CD4-positive, alpha-beta T cell treated with Interleukin-21 for 1 hour (primary cell): Measurements from ENCODE around the gene ATAD1.
"Not testable (repeated sequence)": the region's sequence is repeated elsewhere in the genome, so short reads cannot be mapped to it uniquely, and the experiment has no call there.

Source experiments
- DNase-seq: peaks from one replicate; pipeline ENCODE4 v3.0.0-alpha.2; 2020

The ATAD1 gene

DNA sequence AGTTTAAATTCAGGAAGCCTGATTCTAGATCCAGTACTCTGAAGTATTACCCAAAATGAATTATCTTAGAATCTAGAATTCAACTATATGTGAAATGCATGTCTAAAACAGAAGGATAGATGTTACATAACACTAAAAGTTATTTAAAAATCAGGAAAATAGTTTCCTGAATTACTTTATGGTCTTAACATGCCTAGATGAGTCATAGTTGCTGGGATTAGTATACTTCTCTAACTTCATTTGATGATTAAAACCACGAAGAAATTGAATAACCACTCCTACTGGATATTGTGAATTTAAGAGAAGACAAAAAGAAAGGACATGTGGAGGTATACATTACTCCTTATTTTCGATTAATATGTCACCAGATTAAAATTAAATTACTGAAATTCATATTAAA, 65.5 kb downstream of the ATAD1 start:
- no peak for DNase-seq

- no peak for DNase-seq
These were observed 66.8 kb downstream of the ATAD1 start for GRCh38 chr10:87751274-87751673.

DNA sequence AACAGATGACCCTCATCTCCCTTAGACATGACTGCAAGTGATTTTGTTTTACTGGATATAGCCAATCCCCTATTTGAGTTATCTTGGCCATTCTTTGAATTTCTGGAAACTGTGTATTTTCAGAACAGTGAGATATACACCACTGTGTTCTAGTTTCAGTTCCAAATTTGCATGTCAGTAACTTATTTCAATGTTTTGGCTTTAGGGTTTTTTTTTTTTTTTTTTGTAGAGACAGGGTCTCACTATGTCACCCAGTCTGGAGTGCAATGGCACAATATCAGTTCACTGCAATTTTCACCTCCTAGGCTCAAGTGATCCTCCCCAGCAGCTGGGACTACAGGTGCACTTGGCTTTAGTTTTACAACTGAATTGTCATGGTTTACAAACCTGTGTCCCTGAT, 67.2 kb downstream of the ATAD1 start:
- DNase-seq = no peak

DNA sequence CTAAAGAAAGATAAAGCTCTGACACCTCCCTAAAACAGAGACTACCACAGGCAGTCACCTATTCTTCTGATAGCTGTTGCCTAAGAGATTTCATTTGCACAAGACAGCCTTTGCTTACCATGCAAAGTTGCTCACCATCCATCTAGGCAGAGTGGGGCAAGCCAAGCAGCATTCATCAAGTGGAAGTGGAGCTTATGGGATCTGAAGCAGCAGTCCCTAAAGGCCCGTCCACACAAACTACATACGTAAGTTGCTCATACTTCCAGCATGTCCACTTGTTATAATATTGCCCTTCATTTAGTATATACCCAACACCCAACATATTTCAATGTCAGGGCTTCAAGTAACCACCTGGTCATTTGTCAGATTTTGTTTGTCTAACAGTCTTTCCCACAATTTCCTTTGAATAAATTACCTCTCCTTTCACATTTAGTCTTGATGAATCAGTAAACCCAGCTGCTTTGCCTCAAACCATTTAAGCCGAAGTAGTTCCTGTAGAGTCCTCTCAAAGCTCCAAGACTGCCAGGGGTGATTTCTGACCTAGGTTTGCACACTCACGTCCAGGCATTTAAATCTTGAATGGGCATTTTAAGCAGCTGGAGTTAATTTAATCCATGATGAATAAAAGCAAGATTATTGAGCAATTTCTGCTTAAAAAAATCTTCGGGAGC, 67.9 kb downstream of the ATAD1 start:
- no peak for DNase-seq

DNA sequence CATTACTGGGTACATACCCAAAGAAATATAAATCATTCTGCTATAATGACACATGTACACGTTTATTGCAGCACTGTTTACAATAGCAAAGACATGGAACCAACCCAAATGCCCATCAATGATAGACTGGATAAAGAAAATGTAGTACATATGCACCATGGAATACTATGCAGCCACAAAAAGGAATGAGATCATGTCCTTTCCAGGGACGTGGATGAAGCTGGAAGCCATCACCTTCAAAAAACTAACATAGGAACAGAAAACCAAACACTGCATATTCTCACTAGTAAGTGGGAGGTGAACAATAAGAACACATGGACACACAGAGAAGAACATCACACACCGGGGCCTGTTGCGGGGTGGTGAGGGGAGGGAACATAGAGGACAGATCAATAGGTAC, 69.8 kb downstream of the ATAD1 start:
- not testable (repeated sequence) for DNase-seq

DNA sequence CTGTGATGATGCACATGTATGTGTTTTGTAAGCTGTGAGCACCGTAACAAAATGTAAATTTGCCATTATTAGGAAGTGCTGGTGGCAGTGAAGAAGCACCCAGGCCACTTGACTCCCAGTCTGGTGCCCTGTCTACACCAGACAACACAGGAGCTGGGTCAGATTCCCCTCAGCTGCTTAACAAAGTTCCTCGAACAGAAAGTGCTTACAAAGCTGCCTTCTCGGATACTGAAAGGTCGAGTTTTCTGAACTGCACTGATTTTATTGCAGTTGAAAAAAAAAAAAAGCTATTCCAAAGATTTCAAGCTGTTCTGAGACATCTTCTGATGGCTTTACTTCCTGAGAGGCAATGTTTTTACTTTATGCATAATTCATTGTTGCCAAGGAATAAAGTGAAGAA, 71.1 kb downstream of the ATAD1 start:
- no peak for DNase-seq

DNA sequence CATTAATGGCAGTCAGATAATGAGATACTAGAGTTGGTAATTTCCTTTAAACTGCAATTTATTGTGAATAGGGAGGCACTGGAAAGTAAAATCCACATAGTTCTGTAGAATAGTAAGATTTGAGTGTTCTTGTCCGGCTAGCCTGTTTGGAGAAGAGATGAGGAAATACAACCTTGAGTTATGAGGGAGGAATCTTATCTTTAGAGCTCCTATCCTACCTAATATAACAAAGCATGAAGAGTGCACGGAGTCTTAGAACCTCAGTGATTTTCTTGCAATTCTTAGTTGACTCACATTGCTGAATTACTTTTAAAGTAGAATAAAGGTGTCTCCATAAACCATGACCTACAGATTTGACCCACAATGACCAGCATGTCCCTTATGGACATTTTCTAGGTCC, 73.4 kb downstream of the ATAD1 start:
- DNase-seq = no peak

- not testable (repeated sequence) for DNase-seq
These were observed 74.9 kb downstream of the ATAD1 start for GRCh38 chr10:87742992-87743610.

- no peak for DNase-seq
These were observed 77.8 kb downstream of the ATAD1 start for GRCh38 chr10:87740254-87740655.

GRCh38 chr10:87739703-87740102, 78.3 kb downstream of the ATAD1 start:
- DNase-seq = no peak

GRCh38 chr10:87738253-87738652, 79.8 kb downstream of the ATAD1 start:
- DNase-seq = not testable (repeated sequence)

GRCh38 chr10:87734987-87735827, 82.8 kb downstream of the ATAD1 start:
- DNase-seq = peak; percentile 5

- no peak for DNase-seq
These were observed 84.9 kb downstream of the ATAD1 start for GRCh38 chr10:87733081-87733480.

DNA sequence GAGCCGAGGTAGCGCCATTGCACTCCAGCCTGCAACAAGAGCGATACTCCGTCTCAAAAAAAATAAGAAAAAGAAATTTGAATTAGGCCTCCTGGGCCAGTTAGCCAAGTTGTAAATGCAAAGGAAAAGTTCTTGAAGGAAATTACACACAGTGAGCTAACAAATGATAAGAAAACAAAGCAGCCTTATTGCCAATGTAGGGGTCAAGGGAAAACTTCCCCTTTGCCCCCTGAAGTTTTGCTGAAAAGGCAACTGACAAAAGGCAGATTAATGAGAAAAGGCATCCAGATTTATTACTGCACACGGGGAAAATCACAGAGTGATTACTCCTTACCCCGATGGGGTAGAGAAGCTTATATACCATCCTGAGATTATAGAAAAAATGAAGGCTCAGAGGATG, 88.1 kb downstream of the ATAD1 start:
- DNase-seq = no peak

- no peak for DNase-seq
These were observed 93.2 kb downstream of the ATAD1 start for GRCh38 chr10:87724789-87725188.

DNA sequence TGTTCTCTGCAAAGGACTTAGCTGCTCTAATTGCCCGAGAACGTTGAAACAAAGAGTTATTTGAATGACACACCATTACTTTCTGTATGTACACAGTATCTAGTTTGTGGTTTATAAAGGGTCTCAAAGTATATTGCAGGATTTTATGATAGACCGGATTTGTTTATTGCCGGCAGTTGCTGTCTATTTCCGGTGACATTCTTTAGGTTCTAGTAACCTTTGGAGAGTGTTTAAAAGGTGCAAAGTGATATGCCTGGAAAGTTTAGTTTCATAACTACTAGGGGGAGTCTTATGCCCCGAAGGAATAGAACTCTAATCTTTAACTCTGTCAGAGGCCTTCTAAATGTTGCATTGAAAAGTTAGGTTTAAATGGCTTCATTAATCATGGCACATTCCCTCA, 94.5 kb downstream of the ATAD1 start:
- no peak for DNase-seq

- DNase-seq = no peak
These were observed 95.3 kb downstream of the ATAD1 start for GRCh38 chr10:87722716-87723115.

GRCh38 chr10:87721781-87722180, 96.2 kb downstream of the ATAD1 start:
- DNase-seq = no peak

DNA sequence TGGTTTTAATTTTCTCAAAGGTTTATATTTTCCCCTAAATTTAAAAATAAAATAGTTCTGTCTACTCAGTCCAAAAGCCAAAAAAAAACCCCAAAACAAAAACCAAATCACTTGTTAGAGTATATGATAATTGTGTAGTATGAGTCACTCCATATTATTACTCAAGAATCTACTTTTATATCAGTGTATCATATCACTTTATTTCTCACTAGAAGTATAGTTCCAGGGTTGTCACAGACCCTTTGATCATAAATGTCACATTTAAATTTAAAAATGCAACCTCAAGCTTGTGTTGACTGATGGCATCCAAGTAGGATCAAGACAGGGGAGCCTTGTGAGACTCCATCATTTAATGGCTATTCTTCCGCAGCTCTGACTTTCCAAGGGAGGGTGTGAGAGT, 97.4 kb downstream of the ATAD1 start:
- DNase-seq = no peak

GRCh38 chr10:87716348-87716670, 101.7 kb downstream of the ATAD1 start:
- no peak for DNase-seq

GRCh38 chr10:87715552-87716347, 102.3 kb downstream of the ATAD1 start:
- DNase-seq = no peak

GRCh38 chr10:87713707-87714106, 104.3 kb downstream of the ATAD1 start:
- no peak for DNase-seq

DNA sequence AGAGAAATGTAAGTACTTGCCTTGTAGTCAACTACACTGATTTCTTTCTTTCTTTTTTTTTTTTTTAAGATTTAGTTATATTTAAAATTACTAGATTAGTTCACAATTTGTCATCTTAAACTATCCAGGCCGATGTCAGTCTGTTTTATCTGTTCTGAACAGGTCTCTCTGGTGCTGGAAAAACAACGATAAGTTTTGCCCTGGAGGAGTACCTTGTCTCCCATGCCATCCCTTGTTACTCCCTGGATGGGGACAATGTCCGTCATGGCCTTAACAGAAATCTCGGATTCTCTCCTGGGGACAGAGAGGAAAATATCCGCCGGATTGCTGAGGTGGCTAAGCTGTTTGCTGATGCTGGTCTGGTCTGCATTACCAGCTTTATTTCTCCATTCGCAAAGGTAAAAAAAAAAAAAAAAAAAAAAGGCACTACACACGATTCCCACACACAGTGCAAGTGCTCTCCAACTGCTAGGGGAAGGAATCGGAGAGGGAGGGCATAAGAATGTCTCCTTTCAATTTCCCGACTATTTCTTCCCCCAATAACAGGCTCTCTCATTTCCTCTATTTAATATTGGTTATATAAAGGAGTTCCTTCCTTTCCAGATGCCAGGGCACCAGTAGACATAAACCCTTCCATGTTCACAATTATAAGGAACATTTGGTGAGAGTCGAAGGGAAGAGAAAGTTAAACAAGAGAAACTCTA, 105.0 kb downstream of the ATAD1 start:
- DNase-seq = no peak
